CD4-positive, alpha-beta T cell treated with Interleukin-12 subunit alpha and Interleukin-12 subunit beta, for 1 hour (primary cell): Measurements from ENCODE around the gene GIT2.
"Not testable (repeated sequence)": the region's sequence is repeated elsewhere in the genome, so short reads cannot be mapped to it uniquely, and the experiment has no call there.

Experiments used
- DNase-seq: peaks from one replicate; pipeline ENCODE4 v3.0.0-alpha.2; 2020

GIT2 gene, protein sequence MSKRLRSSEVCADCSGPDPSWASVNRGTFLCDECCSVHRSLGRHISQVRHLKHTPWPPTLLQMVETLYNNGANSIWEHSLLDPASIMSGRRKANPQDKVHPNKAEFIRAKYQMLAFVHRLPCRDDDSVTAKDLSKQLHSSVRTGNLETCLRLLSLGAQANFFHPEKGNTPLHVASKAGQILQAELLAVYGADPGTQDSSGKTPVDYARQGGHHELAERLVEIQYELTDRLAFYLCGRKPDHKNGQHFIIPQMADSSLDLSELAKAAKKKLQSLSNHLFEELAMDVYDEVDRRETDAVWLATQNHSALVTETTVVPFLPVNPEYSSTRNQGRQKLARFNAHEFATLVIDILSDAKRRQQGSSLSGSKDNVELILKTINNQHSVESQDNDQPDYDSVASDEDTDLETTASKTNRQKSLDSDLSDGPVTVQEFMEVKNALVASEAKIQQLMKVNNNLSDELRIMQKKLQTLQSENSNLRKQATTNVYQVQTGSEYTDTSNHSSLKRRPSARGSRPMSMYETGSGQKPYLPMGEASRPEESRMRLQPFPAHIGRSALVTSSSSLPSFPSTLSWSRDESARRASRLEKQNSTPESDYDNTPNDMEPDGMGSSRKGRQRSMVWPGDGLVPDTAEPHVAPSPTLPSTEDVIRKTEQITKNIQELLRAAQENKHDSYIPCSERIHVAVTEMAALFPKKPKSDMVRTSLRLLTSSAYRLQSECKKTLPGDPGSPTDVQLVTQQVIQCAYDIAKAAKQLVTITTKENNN

GRCh38 chr12:109995686-109996482 is at the start of gene GIT2:
Gene GIT2, minus strand, starts transcription at chr12:109996368. Its CDS starts 144 bp downstream, at chr12:109996224.
- peak; percentile 95 for DNase-seq

- no peak for DNase-seq
Observed at GRCh38 chr12:110042264-110042663, 46.1 kb upstream of the GIT2 start.

GRCh38 chr12:110039085-110039807 is 43.1 kb upstream of the GIT2 start:
- peak; percentile 48 for DNase-seq

DNA sequence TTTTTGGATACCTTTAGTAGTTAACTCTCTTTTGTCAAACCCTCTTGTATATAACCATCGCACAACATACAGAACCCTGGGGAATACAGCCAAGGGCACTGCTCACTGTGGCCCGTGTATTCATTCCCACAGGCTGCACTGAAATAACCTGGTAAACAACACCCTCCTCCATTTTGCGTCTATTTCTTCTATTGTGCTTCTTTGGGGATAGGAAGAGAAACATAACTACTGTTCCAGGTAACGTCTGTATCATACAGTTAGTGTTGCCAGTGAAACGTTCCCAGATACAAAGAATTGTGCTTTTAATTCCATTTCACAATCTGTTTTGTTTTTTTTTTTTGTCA is 42.5 kb upstream of the GIT2 start:
- DNase-seq = no peak

DNA sequence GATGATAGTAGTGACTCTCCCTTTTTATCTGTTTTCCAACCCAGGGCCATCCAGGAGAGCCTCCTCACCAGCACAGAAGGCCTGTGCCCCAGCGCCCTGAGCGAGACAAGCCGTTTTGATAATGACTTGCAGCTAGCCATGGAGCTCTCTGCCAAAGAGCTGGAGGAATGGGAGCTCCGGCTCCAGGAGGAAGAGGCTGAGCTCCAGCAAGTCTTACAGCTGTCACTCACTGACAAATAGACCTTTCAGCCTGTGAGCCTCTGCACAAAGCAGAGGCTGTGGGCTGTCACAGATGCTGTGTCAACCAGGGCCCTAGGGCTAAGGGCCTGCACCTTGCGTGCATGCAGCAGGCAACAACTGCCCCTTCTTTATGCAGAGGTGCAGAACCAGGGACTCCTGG is 41.1 kb upstream of the GIT2 start:
- DNase-seq = no peak

GRCh38 chr12:110035534-110036104 is 39.5 kb upstream of the GIT2 start:
- DNase-seq = no peak

GRCh38 chr12:110033888-110034287 is 37.7 kb upstream of the GIT2 start:
- DNase-seq = no peak

DNA sequence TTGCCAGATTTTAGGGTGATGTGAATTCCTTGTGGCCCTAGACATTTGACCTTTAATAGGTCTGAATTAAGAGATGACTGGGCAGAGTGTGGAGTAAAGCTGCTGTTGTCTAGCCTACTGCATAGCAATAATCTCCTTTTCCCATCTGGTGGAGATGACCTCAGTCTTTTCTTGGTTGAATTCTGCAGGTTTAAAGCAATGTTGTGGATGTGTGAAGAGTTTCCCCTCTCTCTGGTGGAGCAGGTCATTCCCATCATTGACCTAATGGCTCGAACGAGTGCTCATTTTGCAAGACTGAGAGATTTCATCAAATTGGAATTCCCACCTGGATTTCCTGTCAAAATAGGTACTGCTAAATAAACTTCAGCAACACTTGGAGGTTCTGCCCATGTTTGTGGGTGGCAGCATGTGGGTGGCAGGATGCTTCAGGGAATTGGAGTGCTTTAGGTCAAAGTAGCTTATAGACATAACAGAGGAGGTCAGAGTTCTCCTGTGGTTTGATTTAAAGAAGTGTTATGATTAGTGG is 33.2 kb upstream of the GIT2 start:
- DNase-seq = no peak

DNA sequence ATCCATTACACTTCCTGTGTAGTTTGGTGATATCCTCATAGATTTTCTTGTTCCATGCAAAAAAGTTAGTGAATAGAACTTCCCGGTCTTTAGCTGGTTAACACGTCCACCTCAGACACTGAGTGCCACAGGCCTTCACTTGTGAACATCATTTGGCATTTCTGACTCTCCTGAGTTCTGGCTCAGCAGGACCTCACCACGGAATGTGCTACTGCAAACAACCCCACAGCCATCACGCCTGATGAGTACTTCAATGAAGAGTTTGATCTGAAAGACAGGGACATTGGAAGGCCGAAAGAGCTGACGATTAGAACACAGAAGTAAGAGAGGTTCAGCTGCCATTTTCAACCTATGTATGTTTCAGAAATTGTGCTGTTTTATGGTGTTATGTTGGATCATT is 32.2 kb upstream of the GIT2 start:
- no peak for DNase-seq

DNA sequence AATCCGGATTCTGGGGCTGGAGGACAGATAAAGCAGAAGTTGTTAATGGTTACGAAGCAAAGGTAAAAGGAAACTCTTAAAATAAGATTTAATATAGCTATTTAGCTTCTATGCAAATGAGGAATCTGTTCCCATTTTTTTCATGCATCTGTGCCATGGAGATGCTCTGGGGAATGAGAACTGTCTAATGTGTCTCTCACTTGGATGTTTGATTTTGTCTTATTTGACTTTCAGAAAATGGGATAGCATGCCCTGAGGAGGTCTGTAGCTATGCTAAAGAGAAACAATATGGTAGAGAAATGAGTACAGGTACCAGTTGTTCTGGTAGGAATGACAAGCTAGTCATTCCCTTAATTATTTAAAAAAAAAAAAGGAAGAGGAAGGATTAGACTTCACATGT is 27.9 kb upstream of the GIT2 start:
- no peak for DNase-seq

DNA sequence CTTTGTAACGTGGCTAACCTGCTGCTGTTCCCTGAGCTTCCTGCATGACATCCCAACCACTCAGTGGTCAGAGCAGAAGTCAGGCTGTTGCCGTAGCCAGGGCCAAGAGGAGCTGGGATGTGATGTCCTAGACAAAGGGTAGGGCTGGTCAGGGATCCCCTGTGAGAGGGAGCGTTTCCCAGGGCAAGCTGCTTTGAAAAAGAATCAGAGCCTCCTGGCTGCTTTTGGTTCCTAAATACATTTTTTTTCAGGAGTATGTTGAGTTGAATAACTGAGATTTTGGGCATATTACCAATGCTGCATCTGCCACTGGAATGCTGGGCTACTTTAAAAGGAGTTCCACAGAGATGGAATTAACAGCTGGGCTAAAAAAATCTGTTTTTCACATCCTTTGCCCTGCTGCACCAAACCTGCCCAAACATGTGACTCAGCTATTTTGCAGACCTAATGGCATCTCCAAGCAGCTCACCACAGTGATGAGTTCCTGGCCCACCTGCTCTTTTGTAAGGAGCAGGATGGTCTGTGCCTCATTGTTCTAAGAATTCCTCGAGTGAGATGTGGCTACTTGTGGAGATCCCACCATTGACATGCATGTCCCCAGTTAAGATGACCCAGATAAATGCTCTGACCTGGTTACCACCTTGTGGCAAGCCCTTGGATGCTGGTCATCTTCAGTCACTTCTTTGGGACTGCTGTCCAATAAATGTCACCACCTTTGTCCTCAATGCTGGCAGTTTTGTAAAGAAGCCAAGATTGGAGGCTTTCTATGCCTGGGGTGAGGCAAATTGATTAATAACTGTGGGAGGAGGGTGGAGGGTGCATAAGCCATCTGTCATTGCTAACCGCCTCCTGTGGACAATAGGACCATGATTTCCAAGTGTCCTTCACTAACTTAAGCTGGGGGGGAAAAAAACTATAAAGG is 27.2 kb upstream of the GIT2 start:
- no peak for DNase-seq

GRCh38 chr12:110020956-110021355 is 24.8 kb upstream of the GIT2 start:
- DNase-seq = no peak

- peak; percentile 50 for DNase-seq
Observed at GRCh38 chr12:110015132-110015531, 19.0 kb upstream of the GIT2 start.

DNA sequence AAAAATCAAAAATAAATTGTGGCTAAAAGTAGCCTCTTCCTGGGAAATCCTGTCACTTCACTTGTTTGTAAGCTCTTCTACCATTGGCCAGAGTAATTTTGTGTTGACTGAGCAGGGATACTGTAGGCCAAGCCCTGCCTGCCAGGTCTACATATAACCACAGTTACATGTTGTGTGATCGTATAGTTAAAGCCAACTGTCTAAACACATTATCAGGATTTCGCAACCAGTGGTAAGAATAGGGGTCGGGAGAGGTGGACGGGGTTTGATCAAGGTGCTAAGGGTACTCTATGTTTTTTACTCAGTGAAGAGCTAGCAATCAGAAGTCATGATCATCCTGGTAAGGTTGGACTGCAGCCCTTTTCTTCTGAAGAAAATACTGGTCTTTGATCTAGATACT is 16.5 kb upstream of the GIT2 start:
- no peak for DNase-seq

DNA sequence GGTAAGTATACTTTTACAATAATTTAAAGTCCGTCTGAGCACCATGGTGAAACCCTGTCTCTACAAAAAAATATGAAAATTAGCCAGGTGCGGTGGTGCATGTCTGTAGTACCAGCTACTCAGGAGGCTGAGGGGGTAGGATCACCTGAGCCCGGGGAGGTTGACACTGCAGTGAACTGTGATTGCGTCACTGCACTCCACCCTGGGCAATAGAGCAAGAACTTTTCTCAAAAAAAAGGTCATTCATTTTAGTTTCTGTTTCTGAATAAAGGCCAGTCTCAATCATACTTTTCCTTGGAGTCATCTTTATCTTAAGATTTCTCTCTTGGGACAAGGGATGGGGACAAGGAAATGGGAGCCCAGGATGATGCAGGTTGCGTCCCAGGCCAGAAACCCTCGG is 16.0 kb upstream of the GIT2 start:
- DNase-seq = peak; percentile 40

DNA sequence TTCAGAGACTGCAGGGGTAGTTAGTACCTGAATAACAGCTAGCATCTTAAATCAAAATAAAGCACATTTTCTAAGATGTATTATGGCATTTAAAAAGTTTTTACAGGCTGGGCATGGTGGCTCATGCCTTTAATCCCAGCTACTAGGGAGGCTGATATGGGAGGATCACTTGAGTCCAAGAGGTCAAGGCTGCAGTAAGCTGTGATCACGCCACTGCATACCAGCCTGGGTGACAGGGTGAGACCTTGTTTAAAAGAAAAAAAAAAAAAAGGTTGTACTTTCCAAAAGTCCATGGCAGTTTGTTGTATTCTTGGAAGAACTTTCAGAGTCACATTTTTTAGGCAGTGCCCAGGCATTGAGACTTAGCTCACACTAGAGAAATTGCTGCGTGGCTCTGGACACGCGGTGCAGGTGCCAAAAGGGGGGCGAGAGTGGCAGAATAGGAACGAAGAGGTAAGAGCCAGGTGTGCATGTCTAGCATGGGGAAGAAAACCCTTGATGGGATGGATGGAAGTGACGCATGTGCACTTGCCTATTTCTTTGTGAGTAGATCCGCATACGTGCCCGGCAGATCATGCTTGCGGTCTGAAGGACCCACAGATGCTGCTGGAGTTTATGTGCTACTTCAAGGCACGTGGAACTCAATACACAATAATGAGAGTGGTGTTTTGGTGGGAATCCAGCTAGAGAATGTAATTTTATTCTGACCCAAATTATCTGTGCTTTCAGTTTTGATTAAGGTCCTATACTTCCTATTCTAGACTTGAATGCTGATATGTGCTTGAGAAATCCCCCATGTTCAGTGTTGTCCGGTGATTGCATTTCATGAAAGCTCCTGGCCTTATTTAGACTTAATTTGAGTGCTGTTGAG is 14.9 kb upstream of the GIT2 start:
- peak; percentile 42 for DNase-seq

- DNase-seq = not testable (repeated sequence)
Observed at GRCh38 chr12:110008681-110009398, 12.7 kb upstream of the GIT2 start.

DNA sequence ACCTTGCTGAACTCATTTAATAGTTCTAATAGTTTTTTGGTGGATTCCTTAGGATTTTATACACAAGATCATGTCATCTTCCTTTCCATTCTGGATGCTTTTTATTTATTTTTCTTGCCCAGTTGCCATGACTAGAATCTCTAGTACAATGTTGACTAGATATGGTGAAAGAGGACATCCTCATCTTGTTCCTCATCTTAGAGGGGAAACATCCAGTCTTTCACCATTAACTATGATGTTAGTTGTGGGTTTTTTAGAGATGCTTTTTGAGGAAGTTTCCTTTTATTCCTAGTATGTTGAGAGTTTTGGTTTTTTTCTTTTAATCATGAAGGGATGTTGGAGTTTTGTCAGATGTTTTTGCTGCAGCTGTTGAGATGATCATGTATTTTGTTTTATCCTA is 11.7 kb upstream of the GIT2 start:
- DNase-seq = no peak

- no peak for DNase-seq
Observed at GRCh38 chr12:110006115-110006514, 9.9 kb upstream of the GIT2 start.
